GM13977 (cell line): ENCODE results near the gene KCNMA1.

Experiments used
- DNase-seq: peaks from one replicate; pipeline ENCODE4 v3.0.0; 2012; ENCODE audit warnings: low spot score
- in situ Hi-C: fragments of 300-500 bp; cut with MboI; formaldehyde crosslinking; loops from one replicate; pipeline ENCODE4 v1.12.0; 2022; ENCODE audit warnings: low sequenced_read_pairs, low pct_unique_long_range_greater_than_20kb, mixed read lengths, inconsistent platforms; ENCODE audit not compliant: unreplicated experiment
- TF ChIP-seq, protein P1 (sequence below): IDR thresholded peaks from 2 replicates; pipeline ENCODE4 v1.5.1; 2012; ENCODE audit warnings: mild to moderate bottlenecking, control low read depth; ENCODE audit not compliant: insufficient read depth; ENCODE audit errors: extremely low read depth, missing control alignments

The KCNMA1 gene

DNA sequence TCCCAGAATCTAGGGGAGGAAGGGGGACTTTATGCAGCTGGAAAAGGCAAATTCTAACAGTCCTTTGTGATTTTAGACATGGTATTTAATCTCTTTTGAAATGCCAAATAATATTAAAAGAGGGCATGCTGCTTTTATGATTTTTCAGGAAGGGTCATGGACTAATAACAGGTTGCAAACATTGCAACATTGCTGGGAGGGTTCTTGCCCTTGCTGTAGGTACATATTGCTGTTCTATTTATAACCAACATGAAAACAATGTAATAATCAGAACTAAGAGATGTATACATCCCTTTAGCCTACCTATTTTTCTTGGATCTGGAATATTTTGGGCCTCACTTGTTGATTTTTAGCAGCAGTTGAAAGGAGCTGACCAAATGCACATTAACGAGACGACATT is 411.6 kb downstream of the KCNMA1 start:
- DNase-seq = no peak
- TF ChIP-seq, protein P1, sequence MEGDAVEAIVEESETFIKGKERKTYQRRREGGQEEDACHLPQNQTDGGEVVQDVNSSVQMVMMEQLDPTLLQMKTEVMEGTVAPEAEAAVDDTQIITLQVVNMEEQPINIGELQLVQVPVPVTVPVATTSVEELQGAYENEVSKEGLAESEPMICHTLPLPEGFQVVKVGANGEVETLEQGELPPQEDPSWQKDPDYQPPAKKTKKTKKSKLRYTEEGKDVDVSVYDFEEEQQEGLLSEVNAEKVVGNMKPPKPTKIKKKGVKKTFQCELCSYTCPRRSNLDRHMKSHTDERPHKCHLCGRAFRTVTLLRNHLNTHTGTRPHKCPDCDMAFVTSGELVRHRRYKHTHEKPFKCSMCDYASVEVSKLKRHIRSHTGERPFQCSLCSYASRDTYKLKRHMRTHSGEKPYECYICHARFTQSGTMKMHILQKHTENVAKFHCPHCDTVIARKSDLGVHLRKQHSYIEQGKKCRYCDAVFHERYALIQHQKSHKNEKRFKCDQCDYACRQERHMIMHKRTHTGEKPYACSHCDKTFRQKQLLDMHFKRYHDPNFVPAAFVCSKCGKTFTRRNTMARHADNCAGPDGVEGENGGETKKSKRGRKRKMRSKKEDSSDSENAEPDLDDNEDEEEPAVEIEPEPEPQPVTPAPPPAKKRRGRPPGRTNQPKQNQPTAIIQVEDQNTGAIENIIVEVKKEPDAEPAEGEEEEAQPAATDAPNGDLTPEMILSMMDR = no peak
- in situ Hi-C loops = no loop called here

DNA sequence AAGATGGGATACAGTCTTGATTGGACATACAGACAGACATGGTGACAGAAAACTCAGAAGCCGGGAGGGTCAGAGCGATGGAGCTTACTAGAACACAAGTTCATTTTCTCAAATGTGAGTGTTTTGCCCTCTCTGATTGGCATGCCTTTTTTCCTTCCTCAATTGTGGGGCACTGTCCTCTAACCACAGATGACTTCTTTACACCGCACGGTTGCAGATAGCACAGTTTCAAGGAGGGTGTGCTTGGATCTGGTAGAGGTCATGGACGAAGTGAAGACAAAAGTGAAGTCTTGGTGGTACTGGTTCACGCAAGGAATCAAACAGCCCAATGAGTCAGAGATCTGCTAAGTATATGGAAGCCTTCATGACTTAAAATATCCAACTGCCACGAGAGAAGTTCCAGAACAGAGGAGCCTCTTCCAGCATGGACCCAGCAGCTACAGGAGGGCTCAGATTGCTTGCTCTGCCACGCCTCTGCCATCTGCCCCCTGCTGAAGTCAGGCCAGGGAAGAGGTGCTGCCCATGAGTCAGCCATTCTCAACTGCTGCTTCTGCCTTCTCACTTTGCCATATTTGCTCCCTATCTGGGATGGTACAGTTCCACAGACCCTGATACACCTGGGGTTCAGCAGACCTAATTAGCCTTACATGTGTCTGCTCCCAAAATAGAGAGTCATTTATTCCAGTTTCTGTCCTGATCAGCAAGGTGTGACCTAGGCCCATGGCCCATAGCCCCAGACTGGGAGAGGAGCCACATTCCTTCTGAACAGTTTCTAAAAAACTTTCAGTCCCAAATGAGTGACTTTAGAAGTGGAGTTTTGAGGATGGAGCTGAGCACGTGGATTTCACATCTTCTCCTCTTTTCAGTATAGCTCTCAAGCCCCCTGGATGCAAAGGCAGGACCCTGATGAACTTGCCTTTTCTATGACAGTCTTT is 413.8 kb downstream of the KCNMA1 start:
- TF ChIP-seq, protein P1 = no peak
- no peak for DNase-seq
- in situ Hi-C loops = no loop called here

DNA sequence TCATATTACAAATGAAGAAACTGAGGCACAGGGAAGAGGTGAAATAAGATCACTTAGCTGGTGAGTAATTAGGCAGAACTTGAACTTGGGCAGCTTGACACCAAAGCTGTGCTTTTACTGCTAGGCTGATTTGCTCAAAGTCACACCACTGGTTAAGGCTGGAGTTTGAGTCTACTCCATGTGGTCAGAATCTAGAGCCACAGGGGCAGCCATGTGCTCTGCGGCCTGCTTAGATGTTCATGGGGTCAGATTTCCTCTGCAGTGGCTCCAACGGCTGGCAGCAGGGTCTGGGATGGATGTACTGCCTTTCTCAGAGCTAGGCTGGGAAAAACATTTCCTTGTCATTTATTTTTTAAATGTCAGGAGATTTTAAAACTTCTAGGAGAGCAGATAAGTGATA is 417.5 kb downstream of the KCNMA1 start:
- in situ Hi-C loops = no loop called here
- TF ChIP-seq, protein P1 = no peak
- DNase-seq = no peak

DNA sequence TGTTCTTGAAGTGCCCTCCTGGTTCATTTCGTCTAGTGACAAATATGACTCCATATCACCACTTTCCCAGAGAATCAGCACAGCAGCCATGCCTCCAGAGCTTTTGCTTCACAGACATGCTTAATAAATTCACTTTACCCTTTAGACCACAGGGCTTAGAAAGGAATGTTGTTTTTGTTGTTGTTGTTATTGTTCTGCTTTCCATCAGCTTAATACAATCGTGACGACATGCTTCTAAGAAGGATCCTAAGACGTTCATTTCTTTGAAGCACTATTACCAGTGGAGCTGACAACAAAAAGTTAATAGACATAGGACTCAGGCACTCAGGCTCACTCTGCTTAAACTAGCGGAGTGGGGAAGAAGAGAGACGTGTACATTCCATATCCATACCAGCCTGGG is 418.6 kb downstream of the KCNMA1 start:
- in situ Hi-C loops = no loop called here
- no peak for DNase-seq
- TF ChIP-seq, protein P1 = no peak

DNA sequence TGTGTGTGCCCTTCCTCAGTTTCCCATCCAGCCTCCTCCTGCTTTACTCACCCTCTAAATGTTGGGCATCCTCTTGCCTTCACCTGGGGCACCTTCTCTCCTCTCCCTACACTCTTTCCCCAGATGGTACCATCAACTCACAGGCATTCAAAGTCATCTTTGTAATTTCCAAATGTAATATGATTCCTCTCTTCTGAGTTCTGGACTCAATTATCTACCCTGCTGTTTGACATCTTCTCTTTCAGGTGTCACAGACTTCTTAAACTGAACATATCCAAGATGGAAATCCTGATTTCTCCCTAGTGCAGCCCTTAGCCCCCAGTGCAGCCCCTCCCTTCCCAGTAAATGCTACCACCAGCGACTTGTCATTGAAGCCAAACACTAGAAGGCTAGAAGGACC is 422.8 kb downstream of the KCNMA1 start:
- TF ChIP-seq, protein P1 = no peak
- in situ Hi-C loops = no loop called here
- DNase-seq = no peak

DNA sequence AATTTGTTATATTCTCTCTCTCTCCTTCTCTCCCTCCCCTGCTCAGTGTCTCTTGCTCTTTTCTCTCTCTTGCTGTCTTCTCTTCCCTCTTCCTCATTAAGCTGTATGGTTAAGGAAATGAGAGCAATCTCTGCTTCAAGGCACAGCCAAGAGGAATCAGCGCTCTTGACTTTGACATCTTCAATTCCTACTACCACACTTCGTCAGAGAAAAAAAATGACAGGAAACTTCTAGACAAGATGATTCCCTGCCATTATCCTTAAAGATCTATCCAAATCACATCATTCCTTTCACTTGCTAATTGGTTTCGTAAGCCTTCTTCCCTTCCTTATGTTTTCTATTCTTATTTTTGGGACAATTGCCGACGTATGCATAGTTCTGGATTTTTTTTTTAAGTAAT is 425.0 kb downstream of the KCNMA1 start:
- DNase-seq = no peak
- TF ChIP-seq, protein P1 = no peak
- in situ Hi-C loops = no loop called here
